Erythroblast (primary cell): ENCODE results near the gene PDF.
A peak's percentile ranks its signal among the peaks of the same experiment; 100 is the strongest.

Experiments used
- DNase-seq, 2 experiments: peaks; one replicate each; lab custom pipeline; 2025; lab: John Stamatoyannopoulos, UW
- GATA1 ChIP-seq: IDR thresholded peaks from 2 replicates; pipeline ENCODE4 v1.6.1; 2011; ENCODE audit warnings: low read depth, mild to moderate bottlenecking, control low read depth, low read length, moderate library complexity
- POLR2A ChIP-seq: IDR thresholded peaks from 2 replicates; pipeline ENCODE4 v1.6.1; 2011; ENCODE audit warnings: mild to moderate bottlenecking, low read length

The PDF gene

GRCh38 chr16:69351309-69352027 is 21.1 kb upstream of the PDF start, which contains the start of gene TMED6:
Gene TMED6 (minus strand): TSS chr16:69351786. CDS start chr16:69351753, 33 bp downstream.
- no peak for DNase-seq
- TF ChIP-seq GATA1 (no peak), POLR2A (no peak)

- no peak for DNase-seq
- TF ChIP-seq GATA1: no peak
- TF ChIP-seq POLR2A: no peak
Measured at GRCh38 chr16:69350536-69351133, 20.2 kb upstream of the PDF start.

- no peak for TF ChIP-seq POLR2A
- no peak for TF ChIP-seq GATA1
Measured at GRCh38 chr16:69349536-69349935, 19.1 kb upstream of the PDF start.

GRCh38 chr16:69348222-69348621 is 17.8 kb upstream of the PDF start:
- TF ChIP-seq GATA1: no peak

More at GRCh38 chr16:69349536-69349935, 19.1 kb upstream of the PDF start:
- DNase-seq: no peak

GRCh38 chr16:69346683-69347082 is 16.3 kb upstream of the PDF start:
- DNase-seq: peak in 1 of 2 experiments; percentile 20
- no peak for TF ChIP-seq GATA1

More at GRCh38 chr16:69348222-69348621, 17.8 kb upstream of the PDF start:
- DNase-seq: no peak

GRCh38 chr16:69345923-69346322 is 15.5 kb upstream of the PDF start:
- no peak for DNase-seq
- TF ChIP-seq GATA1: no peak
- no peak for TF ChIP-seq POLR2A

- DNase-seq: no peak
- TF ChIP-seq GATA1: no peak
- no peak for TF ChIP-seq POLR2A
Measured at GRCh38 chr16:69344171-69344570, 13.8 kb upstream of the PDF start.

GRCh38 chr16:69340095-69340644 is 9.8 kb upstream of the PDF start:
- no peak for TF ChIP-seq GATA1
- TF ChIP-seq POLR2A: no peak

GRCh38 chr16:69339289-69340094 is 9.1 kb upstream of the PDF start, which contains the start of the genes COG8 and NIP7:
Gene COG8 (minus strand): TSS chr16:69339564. CDS start chr16:69339552, 12 bp downstream.
Gene NIP7 (plus strand): TSS chr16:69339772. CDS start chr16:69339830, 58 bp downstream.
- no peak for TF ChIP-seq GATA1
- TF ChIP-seq POLR2A: peak; percentile 95
- DNase-seq: peak; percentile 97 to 98

More at GRCh38 chr16:69340095-69340644, 9.8 kb upstream of the PDF start:
- DNase-seq: peak; percentile 38 to 57

GRCh38 chr16:69338557-69339288 is 8.3 kb upstream of the PDF start:
- TF ChIP-seq GATA1 (no peak), POLR2A (no peak)
- peak in 1 of 2 experiments; percentile 37 for DNase-seq

GRCh38 chr16:69334696-69335095 is 4.3 kb upstream of the PDF start:
- TF ChIP-seq GATA1 (no peak), POLR2A (no peak)
- DNase-seq: no peak

- DNase-seq: peak in 1 of 2 experiments; percentile 72
- TF ChIP-seq GATA1 (no peak), POLR2A (no peak)
Measured at GRCh38 chr16:69329369-69330285, 761 bp downstream of the PDF start.
